NCI-H128 (cell line): Measurements from ENCODE around the gene RXRA.

Source experiments
- DNase-seq: peaks from one replicate; lab custom pipeline; 2025; ENCODE audit not compliant: unreplicated experiment; lab: John Stamatoyannopoulos, UW

The RXRA gene

DNA sequence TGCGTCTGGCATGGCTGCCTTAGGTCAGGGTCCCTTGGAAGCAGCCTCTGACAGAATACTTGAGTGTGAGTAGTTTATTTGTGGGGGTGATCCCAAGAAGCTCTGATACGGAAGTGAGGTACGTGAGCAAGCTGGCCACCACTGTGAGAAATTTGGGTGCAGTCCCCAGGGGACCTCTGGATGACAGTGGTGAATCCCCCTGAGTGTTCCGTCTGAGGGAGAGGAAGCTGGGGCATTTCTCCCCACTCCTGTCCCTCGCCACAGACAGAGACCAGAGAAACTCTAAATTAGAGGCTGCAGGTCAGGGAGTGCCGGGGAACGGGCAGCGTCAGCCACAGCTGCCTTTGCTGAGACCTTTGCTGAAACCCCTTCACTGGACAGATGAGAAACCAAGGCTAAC, 159.4 kb downstream of the RXRA start:
- DNase-seq = no peak

DNA sequence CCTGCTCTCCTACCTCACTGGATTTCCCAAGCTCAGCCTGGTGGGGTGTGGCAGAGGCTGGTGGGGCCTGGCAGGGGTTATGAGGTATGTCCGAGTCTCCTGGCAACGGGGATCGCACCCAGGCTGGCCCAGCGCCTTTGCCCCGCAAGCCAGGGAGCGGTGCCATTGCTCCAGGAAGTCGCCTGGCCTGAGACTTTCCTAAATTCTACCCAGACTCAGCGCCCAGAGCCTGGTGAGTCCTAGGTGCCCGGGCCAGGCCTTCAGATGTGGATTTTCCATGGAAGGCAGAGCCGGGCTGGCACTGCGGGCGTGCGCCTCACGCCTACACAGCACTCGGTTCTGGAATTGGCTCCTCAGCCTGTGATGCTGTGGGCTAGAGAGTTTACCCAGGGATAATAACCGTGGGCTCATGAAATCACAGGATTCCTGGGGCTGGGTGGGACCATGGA, 159.9 kb downstream of the RXRA start:
- no peak for DNase-seq

DNA sequence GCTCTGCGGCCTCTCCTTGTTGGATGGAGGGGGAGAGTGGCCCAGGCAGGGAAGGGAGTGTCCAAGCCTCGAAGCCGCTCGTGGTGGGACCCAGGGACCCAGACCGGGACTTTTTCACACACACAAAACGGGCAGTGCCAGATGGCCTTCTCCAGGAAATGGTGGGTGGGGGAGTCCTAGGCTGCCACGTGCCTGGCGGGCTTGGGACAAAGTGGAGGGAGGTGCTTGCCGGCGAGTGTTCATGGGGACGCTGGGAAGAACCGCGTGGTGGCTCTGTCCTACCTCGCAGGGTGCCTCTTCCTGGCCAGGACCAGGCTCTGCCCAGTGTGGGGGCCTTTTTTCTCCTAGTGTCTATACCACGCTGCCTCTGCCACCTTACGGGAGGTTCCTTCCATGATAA, 160.3 kb downstream of the RXRA start:
- DNase-seq = no peak
